ENCODE data around the gene ARHGEF10L.

ARHGEF10L gene

DNA sequence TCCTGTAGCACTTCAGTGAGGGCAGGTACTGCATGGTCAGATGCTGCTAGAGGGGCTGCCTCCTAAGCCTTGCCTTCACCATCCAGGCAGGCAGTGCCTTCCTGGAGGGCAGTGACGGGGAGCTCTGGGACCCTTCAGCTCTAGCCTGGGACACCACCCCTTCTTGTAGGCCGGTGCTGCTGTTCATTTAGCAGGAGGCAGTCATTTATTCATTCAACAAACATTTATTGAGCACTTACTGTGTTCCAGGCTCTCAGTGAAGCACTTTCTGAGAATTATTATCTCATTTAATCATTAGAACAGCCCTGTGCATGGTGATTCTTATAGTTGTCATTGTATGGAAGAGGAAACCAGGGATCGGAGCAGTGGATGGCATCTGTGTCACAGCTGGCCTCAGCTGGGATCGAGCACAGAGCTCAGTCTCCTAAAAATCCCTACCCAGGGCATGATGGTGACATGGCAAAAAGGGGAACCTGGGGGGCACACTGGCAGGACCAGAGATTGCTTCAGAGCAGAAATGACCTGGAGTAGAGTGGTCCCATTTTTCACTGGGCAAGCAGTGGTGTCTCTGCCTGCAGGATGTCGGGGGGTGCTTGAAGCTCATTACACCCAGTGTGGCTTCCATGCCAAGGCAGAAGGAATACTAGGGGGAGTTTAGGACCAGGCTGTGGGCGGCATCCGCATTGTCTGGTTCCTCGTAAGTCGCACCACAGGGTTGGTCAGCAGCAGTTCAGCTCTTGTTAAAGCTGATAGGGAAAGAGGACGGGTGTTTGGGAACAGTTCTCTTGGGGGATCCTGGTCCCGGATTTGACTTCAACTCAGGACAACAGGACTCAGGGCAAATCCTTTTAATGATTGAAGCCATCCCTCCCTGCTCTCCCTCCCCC is 28.8 kb downstream of the ARHGEF10L start:
- DNase-seq (ENCODE audit: low read depth), result no peak

DNA sequence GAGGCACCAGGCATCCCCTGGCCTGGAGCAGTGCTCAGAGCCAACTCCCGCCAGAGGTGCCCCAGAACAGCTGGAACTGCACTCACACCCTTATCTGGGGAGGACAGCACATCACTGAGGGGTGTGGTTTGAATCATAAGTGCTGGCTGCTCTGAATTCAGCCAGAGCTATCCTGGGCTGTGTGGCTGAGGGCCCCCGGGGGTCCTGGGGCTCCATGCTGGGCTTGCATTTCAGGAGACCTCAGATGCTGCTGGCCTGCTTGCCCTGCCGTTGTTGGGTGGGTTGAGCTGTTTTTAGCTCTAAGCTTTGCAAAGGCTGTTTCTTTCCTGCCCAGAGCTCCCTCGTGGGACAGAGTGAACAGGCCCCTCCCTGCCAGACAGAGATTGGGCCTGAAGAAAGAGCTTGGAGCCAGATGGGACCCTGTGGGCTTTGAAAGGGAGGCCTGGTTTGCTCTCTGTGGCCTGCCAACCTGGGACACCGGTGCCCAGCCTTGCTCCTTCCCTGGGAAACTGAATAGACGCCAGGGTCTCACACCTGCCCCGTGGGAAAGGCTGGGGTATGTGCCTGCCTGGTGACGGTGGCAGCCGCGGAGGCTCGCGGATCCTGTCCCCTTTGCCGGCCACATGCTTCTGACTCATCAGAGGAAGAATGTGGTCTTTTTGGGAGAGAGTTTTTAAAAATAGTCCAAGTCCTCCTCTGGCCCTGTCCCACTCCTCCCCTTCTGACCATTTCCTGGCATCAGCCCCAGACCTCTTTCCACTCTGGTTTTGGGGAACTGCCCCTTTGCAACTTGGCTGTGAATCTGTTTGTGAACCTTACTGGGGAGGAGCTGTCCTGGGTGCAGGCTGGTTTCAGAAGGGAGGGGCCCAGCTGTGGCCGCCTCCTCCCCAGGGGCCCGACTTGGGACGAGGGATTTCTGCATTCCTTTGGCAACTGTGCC is 30.0 kb downstream of the ARHGEF10L start:
- DNase-seq (ENCODE audit: low read depth), result no peak

DNA sequence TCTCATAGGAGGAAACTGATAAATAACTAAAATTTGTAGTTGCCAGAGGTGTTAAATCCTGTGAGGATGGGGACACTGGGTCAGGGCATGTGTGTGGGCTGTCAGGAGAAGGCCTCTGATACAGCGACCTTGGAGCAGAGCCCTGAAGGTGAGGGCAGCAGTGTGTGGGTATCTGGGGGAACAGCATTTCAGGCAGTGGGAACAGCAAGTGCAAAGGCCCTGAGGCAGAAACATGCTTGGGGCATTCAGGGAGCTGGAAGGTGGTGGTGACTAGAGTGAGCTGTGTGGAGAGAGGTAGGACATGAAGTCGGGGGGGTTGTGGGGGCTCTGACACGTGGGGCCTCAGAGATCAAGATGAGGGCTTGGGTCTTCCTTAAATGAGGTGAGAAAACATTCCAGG is 30.7 kb downstream of the ARHGEF10L start:
- no peak for DNase-seq (ENCODE audit: low read depth)

DNA sequence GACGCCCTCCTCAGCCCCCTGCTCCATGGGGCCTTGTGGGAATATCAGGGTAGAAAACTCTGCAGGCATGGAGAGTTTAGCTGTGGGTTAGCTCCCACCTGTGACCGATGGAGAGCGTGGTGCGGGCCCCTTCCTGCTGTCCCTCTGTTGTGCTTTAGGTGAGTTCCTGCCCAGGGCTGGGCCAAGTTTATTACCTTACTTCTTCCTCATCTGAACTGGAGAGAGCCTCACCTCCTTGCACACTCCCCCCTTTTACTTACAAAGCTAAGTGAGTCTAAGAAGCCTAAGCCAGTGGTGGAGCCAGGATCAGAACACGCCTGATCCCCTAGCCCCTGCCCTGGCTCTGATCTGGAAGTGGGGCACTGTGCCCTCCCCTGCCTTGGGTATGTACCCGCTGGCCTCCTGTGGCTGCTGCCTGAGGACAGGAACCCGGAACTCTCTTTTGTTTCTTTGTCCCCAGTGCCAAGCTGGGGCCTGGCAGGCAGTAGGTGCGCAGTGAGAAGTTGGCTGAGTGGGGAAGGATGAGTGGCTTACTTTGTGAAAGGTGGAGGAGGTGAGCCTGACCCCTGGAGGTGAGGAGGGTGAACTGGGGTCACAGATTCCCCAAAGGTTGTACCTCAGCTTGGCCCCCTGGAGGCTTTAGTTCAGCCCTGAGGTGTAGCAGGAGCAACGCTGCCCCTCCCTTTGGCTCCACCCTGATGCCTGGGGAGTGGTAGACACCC is 32.9 kb downstream of the ARHGEF10L start:
- DNase-seq (ENCODE audit: low read depth), result no peak

DNA sequence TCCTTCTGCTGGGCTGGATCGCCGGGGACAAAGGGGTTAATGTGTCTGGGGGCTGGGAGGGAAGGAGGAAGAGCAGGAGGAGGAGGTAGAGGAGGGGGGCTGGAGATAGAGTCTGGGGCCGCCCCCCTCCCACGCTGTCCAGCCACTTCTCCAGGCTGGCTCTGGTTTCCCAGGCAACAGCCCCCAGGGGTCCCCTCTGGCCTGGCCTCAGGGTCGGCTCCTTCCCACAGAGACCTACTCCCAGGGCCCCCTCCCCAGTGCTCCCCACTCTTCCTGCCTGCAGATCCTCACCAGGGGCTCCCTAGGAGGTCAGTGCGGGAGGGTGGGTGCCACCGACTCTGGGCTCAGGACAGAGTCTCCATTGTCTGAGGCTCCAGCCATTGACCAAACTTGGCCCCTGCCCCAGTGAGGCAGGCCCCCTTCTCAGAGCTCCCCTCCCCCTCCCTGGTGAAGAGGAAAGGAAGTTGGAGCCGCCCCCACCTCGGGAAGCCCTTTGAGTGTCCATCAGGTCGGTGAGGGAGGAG is 34.1 kb downstream of the ARHGEF10L start:
- DNase-seq (ENCODE audit: low read depth), result no peak

DNA sequence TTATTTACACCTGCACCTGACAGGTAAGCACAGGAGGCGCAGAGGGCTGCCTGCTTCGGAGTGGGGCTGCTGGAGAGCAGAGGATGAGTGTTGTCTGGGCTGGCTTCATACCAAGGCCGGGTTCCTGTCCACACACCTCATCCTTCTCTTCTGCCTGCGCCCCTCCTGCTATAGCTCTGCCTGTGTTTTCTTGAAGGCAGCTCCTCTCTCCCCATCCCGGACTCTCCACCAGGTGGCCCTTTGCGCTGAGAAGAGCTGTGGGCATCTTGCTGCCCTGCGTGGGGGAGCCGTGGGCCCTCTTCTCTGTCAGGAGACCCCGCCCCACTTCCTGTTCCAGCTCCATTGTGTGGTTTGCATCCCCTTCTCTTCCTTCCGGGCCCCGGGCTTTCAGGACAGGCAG is 35.0 kb downstream of the ARHGEF10L start:
- DNase-seq (ENCODE audit: low read depth), result no peak

DNA sequence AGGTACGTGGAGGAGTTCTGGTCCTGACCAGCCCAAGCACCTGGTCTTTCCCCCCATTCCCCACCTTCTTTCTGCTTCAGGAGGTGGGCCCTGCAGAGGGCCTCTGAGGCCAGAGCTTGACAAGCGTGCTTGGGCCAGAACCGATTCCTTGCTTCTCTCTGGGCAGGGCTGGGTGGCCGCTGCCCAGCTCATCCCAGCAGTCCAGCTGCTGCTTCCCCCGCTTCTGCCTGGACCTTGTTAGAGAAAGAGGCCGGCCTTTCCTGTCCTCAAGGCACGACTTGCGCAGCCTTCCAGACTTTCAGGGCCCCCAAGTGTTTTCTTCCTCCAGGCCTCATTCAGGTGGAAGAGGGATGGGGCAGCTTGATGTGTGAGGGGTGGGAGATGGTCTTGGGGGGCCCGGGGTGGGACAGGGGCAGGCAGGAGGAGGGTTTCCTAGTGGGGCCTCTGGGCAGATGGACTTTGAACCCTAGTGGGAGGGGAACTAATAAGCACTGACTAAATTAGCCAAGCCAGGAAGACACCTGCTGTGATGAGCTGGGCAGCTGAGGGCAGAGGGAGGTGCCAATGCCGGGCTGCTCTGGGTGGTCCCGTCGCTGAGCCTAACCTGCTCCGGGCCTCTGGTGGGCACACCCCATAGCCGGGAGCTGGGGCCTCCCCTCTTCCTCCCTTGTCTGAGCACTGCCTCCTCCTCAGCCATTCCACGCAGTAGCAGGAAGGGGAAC is 36.5 kb downstream of the ARHGEF10L start:
- DNase-seq (ENCODE audit: low read depth), result no peak

DNA sequence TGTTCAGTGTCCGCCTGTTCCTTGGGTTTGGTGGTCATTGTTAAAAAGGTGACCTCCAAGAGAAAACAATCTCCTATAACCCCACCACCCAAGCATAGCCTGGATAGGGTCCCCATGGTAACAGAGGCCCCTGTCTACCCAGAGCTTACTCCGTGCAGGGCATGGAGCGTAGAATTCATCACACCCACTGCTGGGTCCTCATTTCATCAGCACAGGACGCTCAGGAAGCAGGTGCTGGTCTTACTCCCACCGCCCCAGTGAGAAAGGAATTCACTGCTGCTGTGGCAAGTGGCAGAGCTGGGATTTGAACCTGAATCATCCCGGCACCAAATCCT is 37.0 kb downstream of the ARHGEF10L start:
- DNase-seq (ENCODE audit: low read depth), result no peak

DNA sequence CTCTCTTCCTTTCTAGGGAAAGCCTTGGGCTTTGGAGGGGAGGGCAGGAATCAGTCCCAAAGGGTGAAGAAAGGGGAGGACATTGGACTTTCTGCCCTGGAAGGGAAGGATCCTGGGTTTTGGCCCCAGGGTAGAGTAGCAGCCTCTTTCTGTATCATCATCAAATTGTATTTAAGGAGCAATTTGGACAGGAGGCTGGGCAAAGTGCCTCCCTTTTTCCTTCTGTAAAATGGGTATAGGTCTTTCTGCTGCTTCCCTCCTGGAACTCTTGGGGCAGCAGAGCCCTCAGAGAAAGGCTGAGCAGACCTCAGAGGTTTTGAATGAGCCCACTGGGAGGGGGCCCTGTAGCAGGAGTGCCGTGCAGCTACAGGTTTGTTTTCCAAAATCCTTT is 38.4 kb downstream of the ARHGEF10L start:
- DNase-seq (ENCODE audit: low read depth), result no peak

DNA sequence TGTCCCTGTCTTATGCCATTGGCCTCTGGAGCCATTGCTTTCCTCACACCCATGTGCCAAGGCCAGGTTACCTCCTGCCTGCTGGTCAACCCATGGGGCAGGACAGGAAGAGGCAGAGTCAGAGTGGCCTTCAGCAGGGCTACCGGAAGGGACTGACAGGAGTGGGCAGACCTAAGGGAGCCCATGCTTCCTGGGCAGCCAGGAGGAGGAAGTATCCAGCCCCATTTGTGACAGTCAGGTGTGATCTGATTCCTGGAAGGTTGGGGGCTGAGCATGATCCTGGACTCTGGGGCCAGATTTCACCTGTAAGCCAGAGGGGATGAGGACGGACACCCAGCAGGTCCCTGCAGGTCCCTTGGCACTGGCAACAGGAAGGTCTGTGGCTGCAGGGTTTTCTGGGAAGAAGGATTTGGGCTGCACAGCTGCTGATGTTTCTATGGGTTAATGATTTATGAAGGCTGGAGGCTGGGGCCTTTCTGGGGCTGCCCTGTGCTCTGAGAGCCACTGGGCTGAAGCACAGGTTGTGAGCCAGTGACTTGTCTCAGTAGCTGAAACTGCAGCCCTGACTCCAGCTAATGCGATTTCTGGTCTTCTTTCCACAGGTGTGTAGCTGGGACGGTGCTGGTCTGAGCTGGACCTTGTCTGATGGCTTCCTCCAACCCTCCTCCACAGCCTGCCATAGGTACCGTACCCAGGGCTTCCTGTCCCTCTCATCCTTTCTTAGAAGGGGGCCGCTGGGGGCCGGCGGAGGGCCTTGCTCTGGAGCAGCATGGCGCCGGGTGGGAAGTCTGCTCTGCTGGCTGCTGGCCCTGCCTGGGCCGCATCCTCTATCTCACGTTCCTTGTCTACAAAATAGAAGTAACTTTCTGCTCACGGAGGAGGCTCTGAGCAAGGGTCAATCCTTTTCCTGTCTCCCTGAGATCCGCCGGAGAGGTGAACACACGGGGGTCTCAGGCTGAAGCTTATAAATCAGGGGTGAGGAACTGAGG is 40.7 kb downstream of the ARHGEF10L start:
- no peak for DNase-seq (ENCODE audit: low read depth)

DNA sequence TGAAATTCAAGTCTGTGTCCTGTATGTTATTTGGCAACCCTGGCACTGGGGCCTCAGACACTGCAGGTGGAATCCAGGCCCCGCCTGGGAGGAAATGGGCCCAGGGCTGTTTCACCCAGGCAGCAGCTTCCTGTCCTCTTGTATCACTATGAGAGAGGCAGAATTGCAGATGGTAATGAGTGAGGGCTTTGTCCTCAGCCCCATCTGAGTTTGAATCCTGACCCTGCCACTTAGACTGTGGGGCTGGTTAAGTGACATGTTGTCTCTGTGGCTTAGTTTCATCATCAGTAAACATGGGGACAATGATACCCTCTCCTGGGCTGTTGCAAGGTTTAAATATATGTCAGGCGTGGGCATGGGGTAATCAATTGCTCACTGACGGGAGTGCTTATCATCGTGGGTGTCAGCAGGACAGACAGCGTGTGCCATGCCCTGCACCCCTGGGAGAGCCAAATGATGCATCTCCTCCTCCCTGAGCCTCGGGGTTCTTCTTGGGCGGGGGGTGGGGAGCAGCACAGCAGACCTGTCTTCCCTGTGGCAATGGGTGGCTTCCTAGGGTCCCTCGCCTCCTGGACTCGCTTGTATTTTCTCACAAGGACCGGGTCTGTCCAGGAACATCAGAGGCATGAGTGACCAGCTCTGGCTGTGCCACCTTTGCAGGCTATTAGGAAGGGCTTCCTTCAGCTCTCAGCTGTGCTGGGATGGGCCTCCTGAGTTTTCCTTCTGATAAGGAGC is 42.1 kb downstream of the ARHGEF10L start:
- no peak for DNase-seq (ENCODE audit: low read depth)

DNA sequence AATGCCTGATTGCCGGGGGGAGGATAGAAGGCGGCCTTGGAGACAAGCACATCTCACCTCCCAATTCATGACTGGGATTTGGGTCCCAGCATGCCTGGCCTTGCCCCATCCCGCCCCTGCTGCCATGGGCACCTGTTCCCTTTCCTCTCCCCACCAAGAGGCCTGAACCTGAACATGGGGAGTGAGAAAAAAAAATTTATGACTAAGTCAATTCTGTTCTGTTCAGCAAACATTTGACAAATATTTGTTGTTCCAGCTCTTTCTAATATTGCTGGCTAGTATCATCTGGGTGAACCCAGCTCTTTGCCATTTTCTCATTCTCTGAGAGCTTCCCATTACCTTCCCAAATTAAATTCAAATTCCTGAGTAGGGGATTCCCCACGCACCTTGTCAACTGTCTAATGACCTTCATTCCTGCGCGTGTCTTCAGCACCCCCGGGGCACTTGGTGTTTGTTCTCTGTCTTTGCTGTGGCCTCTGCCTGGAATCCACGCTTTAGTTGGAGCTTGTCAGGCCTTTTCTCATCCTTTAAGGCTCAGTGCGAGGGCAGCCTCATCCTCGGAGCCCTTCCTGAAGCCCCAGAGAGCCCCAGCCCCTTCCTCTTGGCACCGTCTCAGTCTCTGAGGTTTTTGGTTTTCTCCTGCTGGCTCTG is 42.8 kb downstream of the ARHGEF10L start:
- DNase-seq (ENCODE audit: low read depth), result no peak

DNA sequence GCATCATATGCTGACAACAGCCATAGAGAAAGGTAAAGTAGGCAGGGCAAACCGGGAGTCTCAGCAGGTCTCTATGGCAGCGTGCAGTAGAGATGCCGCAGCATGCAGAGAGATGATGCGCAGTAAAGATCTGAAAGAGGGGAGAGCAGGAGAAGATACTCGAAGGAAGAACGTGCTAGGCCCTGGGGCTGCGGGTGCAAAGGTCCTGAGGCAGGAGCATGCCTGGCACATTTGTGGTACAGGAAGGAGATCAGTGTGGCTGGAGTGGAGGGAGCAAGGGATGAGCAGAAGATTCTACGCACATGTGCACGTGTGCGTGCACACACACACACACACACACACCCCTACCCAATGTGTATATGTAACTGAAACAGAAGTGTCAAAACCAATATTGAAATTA is 45.0 kb downstream of the ARHGEF10L start:
- DNase-seq (ENCODE audit: low read depth), result no peak

DNA sequence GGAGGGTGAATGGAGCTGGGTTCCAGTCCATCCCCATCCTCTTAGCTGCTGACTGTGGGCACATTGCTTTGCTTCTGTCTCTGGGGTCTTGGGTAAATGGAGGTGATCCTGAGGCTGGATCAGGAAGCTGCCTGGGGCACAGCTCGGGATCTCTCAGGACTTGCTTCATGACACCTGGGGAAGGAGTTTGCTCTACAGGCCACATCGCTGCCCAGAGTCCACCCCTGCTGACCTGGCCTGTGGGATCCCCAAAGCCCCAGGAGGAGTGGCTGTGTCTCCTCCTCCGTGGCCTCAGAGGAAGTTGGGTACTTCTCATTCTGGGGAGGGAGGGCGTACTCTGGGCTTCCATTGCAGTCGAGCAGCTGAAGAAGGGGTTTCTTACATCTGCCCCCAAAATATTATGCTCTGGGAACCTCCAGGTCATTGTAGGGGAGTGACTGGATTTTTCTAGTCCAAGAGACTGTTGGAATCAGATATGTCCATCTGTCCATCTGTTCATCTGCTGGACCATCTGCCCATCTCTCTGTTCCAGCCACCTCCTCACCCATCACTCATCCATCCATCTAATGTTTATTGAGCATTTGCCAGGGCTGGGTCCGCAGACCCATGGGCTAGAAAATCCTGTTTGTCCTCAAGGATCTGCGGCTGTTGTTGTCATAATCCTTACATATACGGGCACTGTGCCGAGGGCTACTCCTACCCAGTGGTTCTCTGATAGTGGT is 45.9 kb downstream of the ARHGEF10L start:
- DNase-seq (ENCODE audit: low read depth), result no peak

DNA sequence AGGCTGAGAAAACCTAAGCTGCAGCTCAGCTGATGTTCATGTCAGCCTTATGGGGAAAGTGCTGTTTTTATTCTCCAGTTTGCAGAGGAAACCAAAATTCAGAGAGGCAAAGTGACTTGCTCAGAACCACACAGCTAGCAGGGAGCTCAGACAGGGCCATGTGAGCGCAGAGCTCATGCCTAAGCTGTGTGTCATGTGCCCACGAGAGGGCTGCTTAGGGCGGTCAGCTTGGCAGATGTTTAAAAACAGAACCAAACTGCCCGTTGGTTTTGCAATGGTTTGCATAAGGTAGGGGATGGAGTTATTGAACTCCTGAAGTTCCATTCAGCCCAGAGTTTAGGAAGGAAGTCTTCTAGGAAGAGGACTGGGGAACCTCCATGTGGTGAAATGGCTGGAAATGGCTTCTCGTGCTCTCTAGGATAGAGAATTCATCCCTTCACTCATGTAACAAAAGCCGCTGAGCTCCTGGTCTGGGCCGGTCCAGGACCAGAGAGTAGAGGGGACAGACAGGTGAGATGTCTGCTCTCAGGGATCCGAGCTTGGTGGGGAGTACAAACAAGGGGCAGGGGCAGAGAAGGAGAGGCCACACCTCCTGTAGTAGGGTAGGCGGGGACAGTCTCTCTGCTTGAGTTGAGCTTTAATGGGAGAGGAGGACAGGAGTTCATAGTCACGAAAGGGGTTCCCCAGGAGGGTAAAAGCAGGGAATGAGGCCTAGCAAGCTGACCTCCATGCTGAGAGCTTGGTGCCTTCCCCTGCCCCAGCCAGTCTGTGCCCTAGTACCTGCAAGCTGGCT is 46.9 kb downstream of the ARHGEF10L start:
- DNase-seq (ENCODE audit: low read depth), result no peak

DNA sequence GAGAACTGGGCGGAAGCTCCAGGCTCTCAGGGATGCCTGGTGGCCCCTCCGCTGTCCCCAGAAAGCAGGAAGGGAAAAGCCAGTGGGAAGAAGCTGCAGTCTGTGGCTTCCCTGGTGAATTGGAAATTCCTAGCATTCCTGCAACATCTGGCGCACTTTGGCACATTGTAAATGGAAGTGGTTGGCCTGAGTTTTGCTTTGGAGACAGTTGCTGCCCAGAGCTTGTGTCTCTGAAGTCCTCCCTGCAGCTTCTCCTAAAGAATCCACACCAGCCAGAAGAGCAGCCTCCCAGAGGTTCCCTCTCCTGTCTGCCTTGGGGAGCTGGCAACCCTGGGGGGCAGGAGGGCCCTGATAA is 48.2 kb downstream of the ARHGEF10L start:
- no peak for DNase-seq (ENCODE audit: low read depth)

DNA sequence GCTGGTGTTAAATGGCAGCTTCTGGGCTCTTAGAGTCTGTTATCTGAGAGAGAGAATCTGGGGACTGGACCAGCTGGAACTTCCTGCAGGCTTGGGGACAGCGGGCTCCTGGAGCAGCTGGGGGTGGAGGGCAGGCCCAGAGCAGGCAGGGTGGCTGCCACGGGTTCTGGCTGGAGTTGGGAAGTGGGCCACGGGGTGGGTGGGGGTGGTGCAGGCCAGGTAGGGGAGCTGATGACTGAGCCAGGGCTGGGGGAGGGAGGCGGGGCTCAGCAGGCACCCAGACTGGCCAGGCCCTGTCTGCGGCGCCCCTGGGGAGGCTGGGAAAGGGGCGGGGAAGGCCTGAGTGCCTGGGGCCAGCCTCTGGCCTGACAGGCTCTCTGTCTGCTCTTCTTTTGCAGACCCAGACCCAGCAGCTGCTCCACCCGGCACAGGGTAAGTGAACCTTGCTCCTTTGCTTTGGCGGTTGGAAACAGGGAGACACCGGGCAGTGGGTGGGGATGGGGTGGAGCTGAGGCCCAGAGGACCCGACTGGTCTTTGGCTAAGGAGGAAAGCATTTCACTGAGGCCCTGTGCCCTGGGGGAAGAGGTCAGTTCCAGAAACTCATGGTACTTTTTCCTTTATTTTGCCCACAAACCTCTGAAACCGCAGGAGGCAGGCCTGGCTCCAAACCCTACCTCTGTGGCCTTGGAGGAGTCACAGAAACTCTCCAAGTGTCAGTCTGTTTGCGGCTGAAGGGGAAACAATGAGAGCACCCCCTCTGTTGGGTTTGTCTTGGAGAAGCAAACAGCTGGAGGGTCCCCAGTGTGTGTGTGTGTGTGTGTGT is 48.8 kb downstream of the ARHGEF10L start:
- DNase-seq (ENCODE audit: low read depth), result no peak
